ENCODE results near the gene CHD5. TPM values are rescaled to one million over a fixed set of nuclear protein-coding genes. Genes with fewer than 3 reads are reported as not detected.

The CHD5 gene
- total RNA-seq, 1 experiment from 2014 or later = 1.6 TPM

GRCh38 chr1:6090288-6090687 is 89.8 kb downstream of the CHD5 start:
- no peaks in the 10 kb centered on the region for H3K4me1 ChIP-seq (ENCODE audit: insufficient read depth, low read length)
- no peaks in the 10 kb centered on the region for H3K79me2 ChIP-seq (ENCODE audit: insufficient read depth, low read length)
- no peak overlapping the region for H3K4me3 Mint-ChIP-seq
- H3K23ac ChIP-seq (ENCODE audit: insufficient read length, low read depth, low read length) = no peak overlapping the region
- H3K79me1 ChIP-seq (ENCODE audit: insufficient read depth, low read depth, low read length, poor library complexity, severe bottlenecking) = no peaks in the 10 kb centered on the region
- no peak overlapping the region for H4K8ac ChIP-seq (replicated peaks; ENCODE audit: insufficient read length, low read depth, low read length)
- no peak for TF ChIP-seq CTCF (conservative IDR thresholded peaks at IDR 0.05)
- no peak overlapping the region for H4K5ac ChIP-seq (ENCODE audit: insufficient read length, low read depth, low read length)
- H2BK15ac ChIP-seq (ENCODE audit: low read depth, low read length) = no peak overlapping the region
- H4K91ac ChIP-seq (ENCODE audit: insufficient read length, low read depth, low read length) = no peak overlapping the region
- no peak overlapping the region for H2BK12ac ChIP-seq (ENCODE audit: insufficient read length, low read depth, low read length)
- no peak overlapping the region for H2BK20ac ChIP-seq (ENCODE audit: low read depth, low read length, poor library complexity, severe bottlenecking)
- no peak overlapping the region for H2AK5ac ChIP-seq (ENCODE audit: insufficient read length, low read length)
- no CpG with 5 or more reads among the region's 18 CpGs for WGBS (ENCODE audit: extremely low coverage, insufficient read length, low lambda C conversion rate)
- H3K9ac ChIP-seq (ENCODE audit: extremely low read depth, insufficient read length, low read length) = no peak overlapping the region
- H3K36me3 Mint-ChIP-seq (ENCODE audit: insufficient read depth in 1 of 3, low read depth in 3 of 3) = no peaks in the 10 kb centered on the region
- no peak overlapping the region for H2BK5ac ChIP-seq (ENCODE audit: insufficient read length, low read length)
- no peaks in the 10 kb centered on the region; the same call in 1 of the 2 replicates for H3K27me3 ChIP-seq (ENCODE audit: insufficient read depth, low read length)
- no peaks in the 10 kb centered on the region for H3K9me3 ChIP-seq (ENCODE audit: control insufficient read depth, low read depth, low read length)
- H3K4me1 Mint-ChIP-seq = no peaks in the 10 kb centered on the region
- H2BK120ac ChIP-seq (ENCODE audit: low read depth, low read length, poor library complexity, severe bottlenecking) = no peak overlapping the region
- DNase-seq = no peak
- no peak overlapping the region for H3K4me2 ChIP-seq (ENCODE audit: insufficient read depth, insufficient read length, low read length)
- no peaks in the 10 kb centered on the region for H3K27me3 Mint-ChIP-seq (ENCODE audit: low read depth)
- H3K14ac ChIP-seq (ENCODE audit: insufficient read depth, low read length) = no peak overlapping the region
- H3K4ac ChIP-seq (ENCODE audit: low read depth, low read length) = no peak overlapping the region
- H3K18ac ChIP-seq (ENCODE audit: insufficient read length, low read depth, low read length) = no peak overlapping the region
- no peak overlapping the region for H3K27ac ChIP-seq (ENCODE audit: insufficient read length, low read depth, low read length)
- H3T11ph ChIP-seq (ENCODE audit: low read length) = no peak overlapping the region
- H3K56ac ChIP-seq (ENCODE audit: insufficient read length, low read depth, low read length) = no peak overlapping the region
- H2AFZ ChIP-seq (ENCODE audit: low read length) = no peak overlapping the region
- H3K9me3 Mint-ChIP-seq = no peaks in the 10 kb centered on the region
- H3K23me2 ChIP-seq (ENCODE audit: insufficient read length, low read depth, low read length, poor library complexity, severe bottlenecking) = no peaks in the 10 kb centered on the region
- H3K27ac Mint-ChIP-seq = no peak overlapping the region
- H4K20me1 ChIP-seq (ENCODE audit: control insufficient read depth, insufficient read depth, insufficient read length) = no peaks in the 10 kb centered on the region
